Measurements from ENCODE around the gene SMIM28.
"Not testable (repeated sequence)": the region's sequence is repeated elsewhere in the genome, so short reads cannot be mapped to it uniquely, and the experiment has no call there.

The SMIM28 gene

GRCh38 chr6:138410048-138410735 is 32.5 kb downstream of the SMIM28 start:
- DNase-seq = no peak

GRCh38 chr6:138410972-138411880 is 33.5 kb downstream of the SMIM28 start:
- no peak for DNase-seq

GRCh38 chr6:138415125-138415524 is 37.4 kb downstream of the SMIM28 start:
- DNase-seq = no peak

GRCh38 chr6:138416206-138416605 is 38.5 kb downstream of the SMIM28 start:
- DNase-seq = no peak

GRCh38 chr6:138417493-138418117 is 39.9 kb downstream of the SMIM28 start:
- DNase-seq = no peak

- no peak for DNase-seq
Measured at GRCh38 chr6:138418118-138418742, 40.5 kb downstream of the SMIM28 start.

- DNase-seq = no peak
Measured at GRCh38 chr6:138419766-138420165, 42.1 kb downstream of the SMIM28 start.

- DNase-seq = no peak
Measured at GRCh38 chr6:138420356-138420755, 42.7 kb downstream of the SMIM28 start.

- DNase-seq = no peak
Measured at GRCh38 chr6:138421089-138421488, 43.4 kb downstream of the SMIM28 start.

GRCh38 chr6:138421608-138422007 is 43.9 kb downstream of the SMIM28 start:
- no peak for DNase-seq

- no peak for DNase-seq
Measured at GRCh38 chr6:138422861-138423260, 45.2 kb downstream of the SMIM28 start.

GRCh38 chr6:138424004-138424904 is 46.5 kb downstream of the SMIM28 start:
- no peak for DNase-seq

GRCh38 chr6:138425256-138425655 is 47.6 kb downstream of the SMIM28 start:
- DNase-seq = not testable (repeated sequence)

GRCh38 chr6:138426500-138427123 is 48.9 kb downstream of the SMIM28 start:
- DNase-seq = no peak

GRCh38 chr6:138427701-138428100 is 50.0 kb downstream of the SMIM28 start:
- no peak for DNase-seq

- DNase-seq = peak; percentile 23
Measured at GRCh38 chr6:138428944-138429598, 51.4 kb downstream of the SMIM28 start.

- DNase-seq = no peak
Measured at GRCh38 chr6:138429761-138430160, 52.1 kb downstream of the SMIM28 start.

GRCh38 chr6:138430361-138431145 is 52.8 kb downstream of the SMIM28 start:
- no peak for DNase-seq

- no peak for DNase-seq
Measured at GRCh38 chr6:138431256-138432062, 53.8 kb downstream of the SMIM28 start.

GRCh38 chr6:138432063-138432356 is 54.3 kb downstream of the SMIM28 start:
- DNase-seq = no peak

Measured in NCI-H1092 (cell line).